OCI-LY7 (cell line): Measurements from ENCODE around the gene CLTCL1. TPM values are rescaled to one million over a fixed set of nuclear protein-coding genes. Genes with fewer than 3 reads are reported as not detected.

Experiments used
- BruUV-seq: library from RNA; stranded (reverse); fragments of 400-500 nt; replicated peaks from 2 replicates; lab custom pipeline; 2021; lab: Mats Ljungman, UMichigan
- CTCF ChIA-PET: fragments of 300-600 bp; sonication (Branson Sonifier 250); formaldehyde crosslinking; loops from one replicate; lab custom pipeline; 2022; ENCODE audit warnings: antibody characterized with exemption; ENCODE audit not compliant: unreplicated experiment; lab: Charles Lee
- POLR2A ChIA-PET: fragments of 300-600 bp; sonication (Branson Sonifier 250); formaldehyde crosslinking; loops from one replicate; lab custom pipeline; 2022; ENCODE audit warnings: antibody characterized with exemption; lab: Charles Lee
- DNase-seq: peaks from one replicate; pipeline ENCODE4 v3.0.0-alpha.2; 2015; ENCODE audit warnings: low spot score
- H2AFZ ChIP-seq: fragments of 200-600 bp; sonication (generic), shearing (Covaris generic); 2 replicates; pipeline ENCODE4 v1.6.1; 2014; ENCODE audit warnings: mild to moderate bottlenecking, antibody characterized with exemption, low read length, moderate library complexity
- H3K27ac ChIP-seq: fragments of 200-600 bp; sonication (generic); 2 replicates; pipeline ENCODE4 v1.5.1; 2014; ENCODE audit warnings: mixed run types, low read depth, mild to moderate bottlenecking, moderate library complexity, low read length, inconsistent platforms; ENCODE audit not compliant: poor library complexity, severe bottlenecking
- H3K36me3 ChIP-seq: fragments of 200-600 bp; sonication (generic); 2 replicates; pipeline ENCODE4 v1.6.1; 2014; ENCODE audit warnings: mild to moderate bottlenecking, antibody characterized with exemption, low read length, moderate library complexity, mixed read lengths; ENCODE audit not compliant: insufficient read depth
- H3K4me1 ChIP-seq: fragments of 200-600 bp; sonication (generic); 2 replicates; pipeline ENCODE4 v1.5.1; 2014; ENCODE audit warnings: mild to moderate bottlenecking, low read length; ENCODE audit not compliant: insufficient read depth, poor library complexity, severe bottlenecking
- H3K4me2 ChIP-seq: fragments of 200-600 bp; sonication (generic); 2 replicates; pipeline ENCODE4 v1.6.1; 2014; ENCODE audit warnings: mild to moderate bottlenecking, low read length
- H3K4me3 ChIP-seq: fragments of 200-600 bp; sonication (generic); 2 replicates; pipeline ENCODE4 v1.5.1; 2014; ENCODE audit warnings: mild to moderate bottlenecking, low read depth, low read length; ENCODE audit not compliant: poor library complexity, severe bottlenecking
- H3K79me2 ChIP-seq: fragments of 200-600 bp; sonication (generic); 2 replicates; pipeline ENCODE4 v1.6.1; 2016; ENCODE audit warnings: low read depth, mild to moderate bottlenecking, low read length, moderate library complexity, mixed read lengths; ENCODE audit not compliant: insufficient read depth
- H3K9me2 ChIP-seq: fragments of 200-600 bp; sonication (generic); 2 replicates; pipeline ENCODE4 v1.6.1; 2016; ENCODE audit warnings: mild to moderate bottlenecking, low read length, mixed read lengths; ENCODE audit not compliant: insufficient read depth
- H3K9me3 ChIP-seq: fragments of 200-600 bp; sonication (generic); 2 replicates; pipeline ENCODE4 v1.6.1; 2014; ENCODE audit warnings: mild to moderate bottlenecking, mixed run types, low read length, mixed read lengths
- H4K20me1 ChIP-seq: fragments of 200-600 bp; sonication (generic); 2 replicates; pipeline ENCODE4 v1.6.1; 2014; ENCODE audit warnings: mild to moderate bottlenecking, antibody characterized with exemption, low read length, moderate library complexity, mixed read lengths; ENCODE audit not compliant: insufficient read depth
- CTCF ChIP-seq: fragments of 200-600 bp; sonication (generic); conservative IDR thresholded peaks from 2 replicates; pipeline ENCODE4 v1.5.1; 2014; ENCODE audit warnings: mild to moderate bottlenecking, antibody characterized with exemption, low read length, moderate library complexity, mixed read lengths
- EZH2phosphoT487 ChIP-seq: fragments of 200-600 bp; sonication (generic); IDR thresholded peaks from 2 replicates; pipeline ENCODE4 v1.6.1; 2018; ENCODE audit warnings: low read depth, borderline replicate concordance, mild to moderate bottlenecking, mixed run types, antibody characterized with exemption, low read length, moderate library complexity, mixed read lengths
- intact Hi-C: fragments of 100-400 bp; cut with micrococcal nuclease; formaldehyde crosslinking; loops from one replicate; pipeline ENCODE4 v1.10.0; 2022; ENCODE audit not compliant: unreplicated experiment
- total RNA-seq, 2 experiments: library from RNA; depleted of rRNA in 1 of 2; stranded (reverse); fragments of >200 nt in 1 of 2; shearing (Covaris generic) in 1 of 2; gene quantifications; 2 replicates each; pipeline ENCODE4 v1.2.3, GENCODE V29; 2014 to 2022

CLTCL1 gene
- total RNA-seq, 2 experiments from 2014 or later: 0.44 to 0.99 TPM

GRCh38 chr22:19173047-19174035, 118.2 kb downstream of the CLTCL1 start:
- POLR2A ChIA-PET: interaction anchor here (0.8 to 1.5 kb wide), 7 partner anchors 9 to 310 kb away, joined by 3 to 6 read pairs (median 4); partner anchors contain the start of genes CDC45 and ESS2
- CTCF ChIA-PET: interaction anchor here (0.7 to 0.9 kb wide), 2 partner anchors 29 to 115 kb away, joined by 3 to 4 read pairs; partner anchors contain the start of gene ESS2
- DNase-seq: peak; percentile 49
- Histone ChIP-seq H3K27ac (peak overlapping the region; percentile 65), H3K36me3 (peaks cover 22% of the 10 kb centered on the region; the same call in 1 of the 2 replicates), H4K20me1 (0 out of 2 replicates have a peak, but pooled peaks cover 5% of the 10 kb centered on the region), H3K4me2 (peak overlapping the region; percentile 96), H2AFZ (no peak overlapping the region), H3K79me2 (peaks cover 48% of the 10 kb centered on the region), H3K4me3 (peak overlapping the region; percentile 97), H3K9me2 (no peaks in the 10 kb centered on the region), H3K4me1 (peaks cover 55% of the 10 kb centered on the region), H3K9me3 (no peaks in the 10 kb centered on the region)
- TF ChIP-seq EZH2phosphoT487 (no peak), CTCF (no peak)
- BruUV-seq: no TSS peak
- intact Hi-C loops: no loop called here

GRCh38 chr22:19172213-19173046, 119.1 kb downstream of the CLTCL1 start:
- no TSS peak for BruUV-seq
- TF ChIP-seq CTCF: no peak
- TF ChIP-seq EZH2phosphoT487: no peak
- DNase-seq: no peak
- H3K9me2 ChIP-seq: no peaks in the 10 kb centered on the region
- H3K27ac ChIP-seq: peak overlapping the region; percentile 65
- H3K36me3 ChIP-seq: peaks cover 22% of the 10 kb centered on the region; the same call in 1 of the 2 replicates
- H3K9me3 ChIP-seq: no peaks in the 10 kb centered on the region
- ChIA-PET CTCF (no interaction called here), POLR2A (interaction anchor here (0.8 kb wide), 1 partner anchor 28 kb away, joined by 5 read pairs; the partner anchor contains the start of gene ESS2)
- peak overlapping the region; percentile 97 for H3K4me3 ChIP-seq
- intact Hi-C loops: no loop called here
- peak overlapping the region; percentile 42; the same call in 1 of the 2 replicates for H2AFZ ChIP-seq
- H3K4me1 ChIP-seq: peaks cover 53% of the 10 kb centered on the region
- H3K79me2 ChIP-seq: peaks cover 44% of the 10 kb centered on the region
- H4K20me1 ChIP-seq: 0 out of 2 replicates have a peak, but pooled peaks cover 5% of the 10 kb centered on the region
- peak overlapping the region; percentile 96 for H3K4me2 ChIP-seq
